Measurements from ENCODE around the gene USP31. TPM values are rescaled to one million over a fixed set of nuclear protein-coding genes. Genes with fewer than 3 reads are reported as not detected.
A peak's percentile ranks its signal among the peaks of the same experiment; 100 is the strongest.

Gene USP31
- total and polyA plus RNA-seq, 2 of the 13 experiments (the other 11 are each of a cell fraction or from before 2014, with no cell fraction given): 22.5 to 23.3 TPM

DNA sequence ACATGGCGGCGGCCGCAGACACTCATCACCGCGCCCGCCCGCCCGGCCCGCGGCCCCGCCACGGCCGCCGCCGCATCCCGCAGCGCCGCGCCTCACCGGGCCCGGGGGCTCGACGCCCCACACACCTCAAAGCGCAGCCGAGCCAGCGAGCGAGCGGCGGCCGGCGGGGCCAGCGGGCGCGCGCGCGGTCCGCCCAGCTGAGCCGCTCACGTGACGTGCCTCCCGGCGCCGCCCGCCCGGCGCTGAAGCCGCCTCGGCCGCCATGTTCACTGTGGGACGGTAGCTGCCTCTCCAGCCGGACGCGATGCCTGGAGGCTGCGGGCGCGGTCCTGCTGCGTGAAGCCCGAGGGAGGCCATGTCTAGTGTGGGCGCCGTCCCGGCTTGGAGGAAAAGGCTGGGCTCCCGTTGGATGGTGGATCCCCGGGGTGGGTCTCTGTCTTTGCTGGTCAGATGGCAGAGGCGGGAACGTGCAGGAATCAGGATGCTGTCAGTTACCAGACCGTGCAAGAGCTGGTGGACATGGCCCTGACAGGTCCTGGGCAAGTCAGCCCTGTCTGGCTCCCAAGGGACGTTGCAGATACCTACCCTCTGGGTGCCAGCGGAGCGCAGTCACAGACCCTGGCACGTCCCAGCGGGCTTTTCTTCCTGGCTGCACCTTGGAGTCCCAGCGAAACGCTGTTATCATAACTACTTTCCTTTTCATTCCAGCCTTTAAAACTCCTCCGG, at the start of gene USP31 (continued):
- TF ChIP-seq CREM (IDR thresholded peaks at IDR 0.05) (peak; percentile 74), CREM (CRISPR knock-in tag; IDR thresholded peaks at IDR 0.05) (no peak; the same call in 1 of the 2 replicates), TARDBP (CRISPR knock-in tag; IDR thresholded peaks at IDR 0.05) (peak; percentile 79), NFYB (CRISPR knock-in tag; IDR thresholded peaks at IDR 0.05) (peak; percentile 53), CC2D1A (CRISPR knock-in tag; IDR thresholded peaks at IDR 0.05) (no peak), POLR2AphosphoS5 (IDR thresholded peaks at IDR 0.05; ENCODE audit: low read depth, low read length) (no peak; the same call in 1 of the 2 replicates), MTF2 (CRISPR knock-in tag; IDR thresholded peaks at IDR 0.05; ENCODE audit: borderline replicate concordance) (no peak; the same call in 1 of the 2 replicates), ESRRA (CRISPR knock-in tag; IDR thresholded peaks at IDR 0.05; ENCODE audit: low read depth) (peak; percentile 79; the same call in 1 of the 2 replicates), RFX5 (IDR thresholded peaks at IDR 0.05; ENCODE audit: low read depth, low read length) (no peak; the same call in 1 of the 2 replicates), ZNF772 (CRISPR knock-in tag; IDR thresholded peaks at IDR 0.05) (peak; percentile 89; the same call in 1 of the 2 replicates), ZNF878 (CRISPR knock-in tag; IDR thresholded peaks at IDR 0.05) (no peak), EHMT2 (IDR thresholded peaks at IDR 0.05; ENCODE audit: borderline replicate concordance, low read depth, low read length) (no peak), ZFP36L1 (CRISPR knock-in tag; IDR thresholded peaks at IDR 0.05) (no peak), NFRKB (IDR thresholded peaks at IDR 0.05) (no peak)
- TF ChIP-seq, protein P1, sequence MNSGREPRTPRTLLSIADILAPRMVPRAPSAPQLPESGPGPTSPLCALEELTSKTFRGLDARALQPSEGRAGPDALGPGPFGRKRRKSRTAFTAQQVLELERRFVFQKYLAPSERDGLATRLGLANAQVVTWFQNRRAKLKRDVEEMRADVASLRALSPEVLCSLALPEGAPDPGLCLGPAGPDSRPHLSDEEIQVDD (CRISPR knock-in tag; IDR thresholded peaks at IDR 0.05; ENCODE audit: borderline replicate concordance): peak; percentile 91
- TF ChIP-seq, protein P2, sequence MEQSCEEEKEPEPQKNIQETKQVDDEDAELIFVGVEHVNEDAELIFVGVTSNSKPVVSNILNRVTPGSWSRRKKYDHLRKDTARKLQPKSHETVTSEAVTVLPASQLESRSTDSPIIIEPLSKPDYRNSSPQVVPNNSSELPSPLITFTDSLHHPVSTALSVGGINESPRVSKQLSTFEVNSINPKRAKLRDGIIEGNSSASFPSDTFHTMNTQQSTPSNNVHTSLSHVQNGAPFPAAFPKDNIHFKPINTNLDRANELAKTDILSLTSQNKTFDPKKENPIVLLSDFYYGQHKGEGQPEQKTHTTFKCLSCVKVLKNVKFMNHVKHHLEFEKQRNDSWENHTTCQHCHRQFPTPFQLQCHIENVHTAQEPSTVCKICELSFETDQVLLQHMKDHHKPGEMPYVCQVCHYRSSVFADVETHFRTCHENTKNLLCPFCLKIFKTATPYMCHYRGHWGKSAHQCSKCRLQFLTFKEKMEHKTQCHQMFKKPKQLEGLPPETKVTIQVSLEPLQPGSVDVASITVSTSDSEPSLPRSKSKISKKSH (CRISPR knock-in tag; IDR thresholded peaks at IDR 0.05; ENCODE audit: borderline replicate concordance): peak; percentile 98
- TF ChIP-seq, protein P3, sequence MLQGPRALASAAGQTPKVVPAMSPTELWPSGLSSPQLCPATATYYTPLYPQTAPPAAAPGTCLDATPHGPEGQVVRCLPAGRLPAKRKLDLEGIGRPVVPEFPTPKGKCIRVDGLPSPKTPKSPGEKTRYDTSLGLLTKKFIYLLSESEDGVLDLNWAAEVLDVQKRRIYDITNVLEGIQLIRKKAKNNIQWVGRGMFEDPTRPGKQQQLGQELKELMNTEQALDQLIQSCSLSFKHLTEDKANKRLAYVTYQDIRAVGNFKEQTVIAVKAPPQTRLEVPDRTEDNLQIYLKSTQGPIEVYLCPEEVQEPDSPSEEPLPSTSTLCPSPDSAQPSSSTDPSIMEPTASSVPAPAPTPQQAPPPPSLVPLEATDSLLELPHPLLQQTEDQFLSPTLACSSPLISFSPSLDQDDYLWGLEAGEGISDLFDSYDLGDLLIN (CRISPR knock-in tag; IDR thresholded peaks at IDR 0.05; ENCODE audit: borderline replicate concordance): no peak
- TF ChIP-seq, protein P4, sequence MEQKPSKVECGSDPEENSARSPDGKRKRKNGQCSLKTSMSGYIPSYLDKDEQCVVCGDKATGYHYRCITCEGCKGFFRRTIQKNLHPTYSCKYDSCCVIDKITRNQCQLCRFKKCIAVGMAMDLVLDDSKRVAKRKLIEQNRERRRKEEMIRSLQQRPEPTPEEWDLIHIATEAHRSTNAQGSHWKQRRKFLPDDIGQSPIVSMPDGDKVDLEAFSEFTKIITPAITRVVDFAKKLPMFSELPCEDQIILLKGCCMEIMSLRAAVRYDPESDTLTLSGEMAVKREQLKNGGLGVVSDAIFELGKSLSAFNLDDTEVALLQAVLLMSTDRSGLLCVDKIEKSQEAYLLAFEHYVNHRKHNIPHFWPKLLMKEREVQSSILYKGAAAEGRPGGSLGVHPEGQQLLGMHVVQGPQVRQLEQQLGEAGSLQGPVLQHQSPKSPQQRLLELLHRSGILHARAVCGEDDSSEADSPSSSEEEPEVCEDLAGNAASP (CRISPR knock-in tag; IDR thresholded peaks at IDR 0.05; ENCODE audit: borderline replicate concordance): peak; percentile 78; the same call in 1 of the 2 replicates
- TF ChIP-seq, protein P5, sequence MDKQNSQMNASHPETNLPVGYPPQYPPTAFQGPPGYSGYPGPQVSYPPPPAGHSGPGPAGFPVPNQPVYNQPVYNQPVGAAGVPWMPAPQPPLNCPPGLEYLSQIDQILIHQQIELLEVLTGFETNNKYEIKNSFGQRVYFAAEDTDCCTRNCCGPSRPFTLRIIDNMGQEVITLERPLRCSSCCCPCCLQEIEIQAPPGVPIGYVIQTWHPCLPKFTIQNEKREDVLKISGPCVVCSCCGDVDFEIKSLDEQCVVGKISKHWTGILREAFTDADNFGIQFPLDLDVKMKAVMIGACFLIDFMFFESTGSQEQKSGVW (CRISPR knock-in tag; IDR thresholded peaks at IDR 0.05; ENCODE audit: borderline replicate concordance): no peak
- TF ChIP-seq, protein P6, sequence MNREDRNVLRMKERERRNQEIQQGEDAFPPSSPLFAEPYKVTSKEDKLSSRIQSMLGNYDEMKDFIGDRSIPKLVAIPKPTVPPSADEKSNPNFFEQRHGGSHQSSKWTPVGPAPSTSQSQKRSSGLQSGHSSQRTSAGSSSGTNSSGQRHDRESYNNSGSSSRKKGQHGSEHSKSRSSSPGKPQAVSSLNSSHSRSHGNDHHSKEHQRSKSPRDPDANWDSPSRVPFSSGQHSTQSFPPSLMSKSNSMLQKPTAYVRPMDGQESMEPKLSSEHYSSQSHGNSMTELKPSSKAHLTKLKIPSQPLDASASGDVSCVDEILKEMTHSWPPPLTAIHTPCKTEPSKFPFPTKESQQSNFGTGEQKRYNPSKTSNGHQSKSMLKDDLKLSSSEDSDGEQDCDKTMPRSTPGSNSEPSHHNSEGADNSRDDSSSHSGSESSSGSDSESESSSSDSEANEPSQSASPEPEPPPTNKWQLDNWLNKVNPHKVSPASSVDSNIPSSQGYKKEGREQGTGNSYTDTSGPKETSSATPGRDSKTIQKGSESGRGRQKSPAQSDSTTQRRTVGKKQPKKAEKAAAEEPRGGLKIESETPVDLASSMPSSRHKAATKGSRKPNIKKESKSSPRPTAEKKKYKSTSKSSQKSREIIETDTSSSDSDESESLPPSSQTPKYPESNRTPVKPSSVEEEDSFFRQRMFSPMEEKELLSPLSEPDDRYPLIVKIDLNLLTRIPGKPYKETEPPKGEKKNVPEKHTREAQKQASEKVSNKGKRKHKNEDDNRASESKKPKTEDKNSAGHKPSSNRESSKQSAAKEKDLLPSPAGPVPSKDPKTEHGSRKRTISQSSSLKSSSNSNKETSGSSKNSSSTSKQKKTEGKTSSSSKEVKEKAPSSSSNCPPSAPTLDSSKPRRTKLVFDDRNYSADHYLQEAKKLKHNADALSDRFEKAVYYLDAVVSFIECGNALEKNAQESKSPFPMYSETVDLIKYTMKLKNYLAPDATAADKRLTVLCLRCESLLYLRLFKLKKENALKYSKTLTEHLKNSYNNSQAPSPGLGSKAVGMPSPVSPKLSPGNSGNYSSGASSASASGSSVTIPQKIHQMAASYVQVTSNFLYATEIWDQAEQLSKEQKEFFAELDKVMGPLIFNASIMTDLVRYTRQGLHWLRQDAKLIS (CRISPR knock-in tag; IDR thresholded peaks at IDR 0.05): no peak

All from HepG2 (cell line).